WI38 (cell line): Measurements from ENCODE around the gene AVEN.

ENCODE experiments used
- H3K4me3 ChIP-seq: 2 replicates; pipeline ENCODE4 v1.5.1; 2011; ENCODE audit warnings: low read depth, mild to moderate bottlenecking, control low read depth, low read length
- CTCF ChIP-seq: IDR thresholded peaks from 2 replicates; pipeline ENCODE4 v1.5.1; 2012; ENCODE audit warnings: low read depth, mild to moderate bottlenecking, control low read depth, low read length

The AVEN gene

GRCh38 chr15:33985751-33986150 is 53.3 kb downstream of the AVEN start:
- no peak for TF ChIP-seq CTCF
- no peak overlapping the region for H3K4me3 ChIP-seq

DNA sequence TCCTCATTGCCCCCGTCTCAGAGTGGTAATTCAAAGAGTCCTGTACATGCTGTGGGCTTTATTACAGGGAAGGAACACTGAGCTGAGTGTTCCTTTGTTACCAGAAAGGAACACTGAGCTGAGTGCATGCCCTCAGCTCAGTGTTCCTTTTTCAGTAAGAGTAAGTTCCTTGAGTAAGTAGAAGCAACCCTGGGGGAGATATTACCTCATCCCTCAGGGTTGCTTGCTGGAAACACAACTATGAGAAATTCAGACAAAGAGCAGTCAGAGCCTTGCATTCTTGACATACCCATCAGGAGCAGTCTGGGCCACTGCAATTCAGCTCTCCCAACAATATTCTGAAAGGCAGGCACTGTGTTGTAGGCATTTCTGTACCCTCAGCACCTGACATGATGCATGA is 53.7 kb downstream of the AVEN start:
- no peak for TF ChIP-seq CTCF

DNA sequence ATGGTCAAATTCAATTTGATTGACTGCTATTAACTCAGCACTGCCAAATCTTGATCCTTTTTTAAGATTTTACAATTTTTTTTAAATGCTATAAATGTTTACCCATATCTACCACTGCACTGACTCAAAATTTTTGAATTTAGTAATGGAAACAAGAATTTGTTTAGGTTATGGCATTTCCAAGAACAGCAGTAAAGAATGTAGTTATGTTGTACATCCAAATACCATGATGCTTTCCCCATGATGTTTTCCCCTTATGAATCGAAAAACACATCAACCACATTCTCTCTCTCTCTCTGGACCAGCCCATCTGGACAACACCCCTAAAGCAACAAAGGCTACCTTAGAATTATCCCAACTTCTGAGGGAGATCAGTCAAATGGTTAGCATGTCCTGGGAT is 56.5 kb downstream of the AVEN start:
- no peak for TF ChIP-seq CTCF
- H3K4me3 ChIP-seq: no peak overlapping the region

More for the DNA sequence above, 53.7 kb downstream of the AVEN start:
- no peak overlapping the region for H3K4me3 ChIP-seq

DNA sequence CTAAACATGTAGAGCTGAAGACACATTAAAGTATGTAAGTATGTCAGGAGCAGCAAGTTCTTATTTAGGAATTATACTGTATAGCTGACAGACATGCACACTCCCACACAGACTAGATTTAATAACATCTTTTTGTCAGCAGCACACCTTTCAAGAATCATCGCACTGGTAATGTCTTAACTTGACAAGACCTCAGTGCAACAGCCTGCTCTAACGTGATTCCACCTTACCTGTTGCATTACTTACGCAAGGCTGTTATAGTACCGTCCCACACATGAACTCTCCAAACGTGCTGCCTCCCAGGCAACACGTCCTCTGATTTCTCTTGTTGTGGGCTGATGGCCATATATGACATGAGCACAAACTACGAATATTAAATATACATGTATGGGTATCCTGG is 58.8 kb downstream of the AVEN start:
- no peak for TF ChIP-seq CTCF
- no peak overlapping the region for H3K4me3 ChIP-seq

- H3K4me3 ChIP-seq: no peak overlapping the region
- TF ChIP-seq CTCF: no peak
Measured at GRCh38 chr15:33975022-33975565, 63.9 kb downstream of the AVEN start.

- TF ChIP-seq CTCF: no peak
- no peak overlapping the region for H3K4me3 ChIP-seq
Measured at GRCh38 chr15:33971811-33972210, 67.2 kb downstream of the AVEN start.

- no peak for TF ChIP-seq CTCF
Measured at GRCh38 chr15:33968821-33969220, 70.2 kb downstream of the AVEN start.

More at GRCh38 chr15:33968821-33969220, 70.2 kb downstream of the AVEN start:
- H3K4me3 ChIP-seq: no peak overlapping the region
